ENCODE data around the gene HORMAD2. TPM values are rescaled to one million over a fixed set of nuclear protein-coding genes. Genes with fewer than 3 reads are reported as not detected.

The HORMAD2 gene
- total RNA-seq: 0.15 TPM in 1 of 2 replicates, not detected in the other

DNA sequence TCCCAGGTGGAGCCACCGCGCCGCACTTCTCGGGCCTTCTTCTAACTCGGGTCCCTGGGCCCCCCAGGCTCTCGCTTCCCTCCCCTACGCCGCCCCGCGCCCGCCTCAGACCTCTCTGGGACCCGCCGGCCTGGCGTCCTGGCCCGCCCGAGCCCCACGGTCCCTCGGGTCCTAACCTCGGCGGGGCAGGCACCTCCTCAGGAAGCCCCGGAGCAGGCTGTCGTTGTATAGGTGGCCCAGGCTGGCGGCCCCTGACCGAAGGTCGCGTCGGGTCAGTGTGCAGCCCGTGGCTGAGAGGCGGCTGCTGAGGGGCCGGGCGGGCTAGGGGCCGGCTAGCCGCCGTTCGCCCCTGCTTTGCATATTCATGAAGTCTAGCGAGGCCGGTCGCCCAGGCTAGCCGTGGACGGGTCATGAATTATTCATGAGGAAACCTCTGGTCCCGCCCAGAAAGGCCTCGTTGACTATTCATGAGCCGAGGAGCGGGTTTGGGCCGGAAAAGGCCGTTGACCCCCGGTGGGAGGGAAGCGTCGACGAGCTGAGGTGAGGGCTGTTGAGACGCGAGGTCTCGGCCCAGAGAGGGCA is at the start of gene HORMAD2:
Gene HORMAD2 (plus strand): TSS at position 513 of the 582 bp plus-strand sequence. CDS start 13,489 bp downstream, outside the sequence.

Other genes with a start within 250 kb of the HORMAD2 start
- gene ASCC2, start 242.2 kb upstream of the HORMAD2 start, total RNA-seq: 26.9 and 38.4 TPM in 2 replicates
- 38.7 and 39.0 TPM in 2 replicates for gene MTMR3, start 197.3 kb upstream of the HORMAD2 start, total RNA-seq
- gene LIF, start 166.3 kb downstream of the HORMAD2 start, total RNA-seq: 10.6 and 40.4 TPM in 2 replicates
- not detected in 2 replicates for gene OSM, start 186.4 kb downstream of the HORMAD2 start, total RNA-seq
- gene CASTOR1, start 209.0 kb downstream of the HORMAD2 start, total RNA-seq: 6.4 and 18.0 TPM in 2 replicates
- gene TBC1D10A, start 246.5 kb downstream of the HORMAD2 start, total RNA-seq: 22.8 and 26.3 TPM in 2 replicates

Measured in smooth muscle cell of trachea (primary cell).